Neutrophil (primary cell): ENCODE results near the gene AKAP8.

Source experiments
- H3K27ac ChIP-seq: fragments of 200-600 bp; sonication (generic); 2 replicates; pipeline ENCODE4 v1.5.1; 2016; ENCODE audit warnings: mild to moderate bottlenecking, moderate library complexity
- H3K27me3 ChIP-seq: fragments of 200-600 bp; sonication (generic); 2 replicates; pipeline ENCODE4 v1.6.0; 2016; ENCODE audit warnings: mild to moderate bottlenecking
- H3K36me3 ChIP-seq: fragments of 200-600 bp; sonication (generic); 2 replicates; pipeline ENCODE4 v1.5.1; 2017
- H3K4me1 ChIP-seq, 2 experiments: fragments of 200-600 bp in 1 of 2; sonication (generic) in 1 of 2; 1 replicate in 1 of 2; 2 replicates in 1 of 2; pipeline versions ENCODE4 v1.5.1 to v1.6.1; 2013 to 2016; ENCODE audit warnings: low read depth in 1 of 2, low read length in 1 of 2, mild to moderate bottlenecking in 1 of 2, moderate library complexity in 1 of 2; ENCODE audit not compliant: control insufficient read depth in 1 of 2, insufficient read depth in 1 of 2
- H3K4me3 ChIP-seq, 2 experiments: fragments of 200-600 bp in 1 of 2; sonication (generic) in 1 of 2; 1 replicate in 1 of 2; 2 replicates in 1 of 2; pipeline ENCODE4 v1.5.1; 2013 to 2016; ENCODE audit warnings: low read depth in 1 of 2, low read length in 1 of 2, mild to moderate bottlenecking in 1 of 2, moderate library complexity in 1 of 2
- H3K9me3 ChIP-seq: fragments of 200-600 bp; sonication (generic); 2 replicates; pipeline ENCODE4 v1.5.1; 2016
- TF ChIP-seq, protein P1 (sequence below): fragments of 200-600 bp; sonication (generic); IDR thresholded peaks from 2 replicates; pipeline ENCODE4 v1.5.1; 2016; ENCODE audit warnings: antibody characterized with exemption

Gene AKAP8

DNA sequence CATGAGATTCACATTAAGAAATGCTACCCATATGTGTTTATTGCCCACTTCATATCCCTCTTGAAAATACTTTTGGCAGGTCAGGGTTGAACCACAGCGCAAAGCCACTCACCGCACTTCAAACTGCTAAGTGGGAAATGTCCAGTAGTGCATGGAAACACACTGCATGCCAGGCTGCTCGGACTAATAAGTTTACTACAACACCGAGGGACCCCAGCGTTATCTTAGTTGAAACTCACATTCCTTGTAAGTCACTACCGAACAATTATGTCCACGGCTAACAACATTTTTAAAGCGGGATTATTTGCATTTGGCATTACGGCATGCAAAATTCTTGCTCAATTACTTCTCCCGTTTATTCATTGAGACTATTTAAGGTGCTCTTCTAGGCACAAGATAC is 51.3 kb downstream of the AKAP8 start:
- H3K4me1 ChIP-seq, result peaks cover 76 to 85% of the 10 kb centered on the region in 2 experiments
- H3K36me3 ChIP-seq, result no peaks in the 10 kb centered on the region
- no peaks in the 10 kb centered on the region for H3K27me3 ChIP-seq
- H3K9me3 ChIP-seq, result no peaks in the 10 kb centered on the region
- no peak overlapping the region for H3K27ac ChIP-seq
- TF ChIP-seq, protein P1, sequence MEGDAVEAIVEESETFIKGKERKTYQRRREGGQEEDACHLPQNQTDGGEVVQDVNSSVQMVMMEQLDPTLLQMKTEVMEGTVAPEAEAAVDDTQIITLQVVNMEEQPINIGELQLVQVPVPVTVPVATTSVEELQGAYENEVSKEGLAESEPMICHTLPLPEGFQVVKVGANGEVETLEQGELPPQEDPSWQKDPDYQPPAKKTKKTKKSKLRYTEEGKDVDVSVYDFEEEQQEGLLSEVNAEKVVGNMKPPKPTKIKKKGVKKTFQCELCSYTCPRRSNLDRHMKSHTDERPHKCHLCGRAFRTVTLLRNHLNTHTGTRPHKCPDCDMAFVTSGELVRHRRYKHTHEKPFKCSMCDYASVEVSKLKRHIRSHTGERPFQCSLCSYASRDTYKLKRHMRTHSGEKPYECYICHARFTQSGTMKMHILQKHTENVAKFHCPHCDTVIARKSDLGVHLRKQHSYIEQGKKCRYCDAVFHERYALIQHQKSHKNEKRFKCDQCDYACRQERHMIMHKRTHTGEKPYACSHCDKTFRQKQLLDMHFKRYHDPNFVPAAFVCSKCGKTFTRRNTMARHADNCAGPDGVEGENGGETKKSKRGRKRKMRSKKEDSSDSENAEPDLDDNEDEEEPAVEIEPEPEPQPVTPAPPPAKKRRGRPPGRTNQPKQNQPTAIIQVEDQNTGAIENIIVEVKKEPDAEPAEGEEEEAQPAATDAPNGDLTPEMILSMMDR, result no peak
- H3K4me3 ChIP-seq, result no peak overlapping the region

DNA sequence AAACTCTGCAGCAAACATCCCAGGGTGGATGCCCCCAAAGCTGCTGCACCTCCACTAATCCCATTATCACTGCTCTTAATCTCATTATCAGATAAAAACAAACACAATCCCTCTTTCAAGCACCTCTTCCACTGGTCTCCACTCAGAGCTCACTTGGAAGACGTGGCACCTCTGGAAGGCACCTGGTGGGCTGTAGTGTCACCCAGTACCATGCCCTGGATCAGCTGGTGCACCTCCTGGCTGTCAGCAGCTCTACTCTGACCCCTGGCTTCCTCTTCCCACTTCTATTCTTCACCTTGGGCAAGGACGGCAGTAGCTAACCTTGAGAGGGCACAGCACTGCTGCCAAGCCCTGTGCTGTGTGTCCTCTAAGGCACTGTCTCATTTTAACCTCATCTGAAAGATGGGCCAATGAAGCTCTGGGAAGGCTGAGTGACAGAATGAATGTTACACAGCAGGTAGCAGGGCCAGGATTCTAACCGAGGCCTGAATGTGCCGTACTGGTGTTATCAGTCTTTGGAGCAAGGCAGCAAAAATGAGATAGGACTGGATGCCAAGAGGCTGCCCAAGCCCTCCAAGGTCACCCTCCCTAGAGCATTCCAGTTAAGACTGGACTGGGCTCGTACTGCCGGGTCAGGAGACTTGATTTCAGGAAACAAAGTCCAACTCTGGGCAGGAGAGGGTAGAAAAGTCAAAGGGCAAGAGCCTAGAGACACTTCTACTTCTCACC is 54.6 kb downstream of the AKAP8 start:
- Histone ChIP-seq H3K27ac (peak overlapping the region; percentile 73), H3K36me3 (no peaks in the 10 kb centered on the region), H3K4me3 (no peak overlapping the region), H3K4me1 (peaks cover 78 to 93% of the 10 kb centered on the region in 2 experiments), H3K9me3 (no peaks in the 10 kb centered on the region), H3K27me3 (no peaks in the 10 kb centered on the region)
- TF ChIP-seq, protein P1, result no peak

DNA sequence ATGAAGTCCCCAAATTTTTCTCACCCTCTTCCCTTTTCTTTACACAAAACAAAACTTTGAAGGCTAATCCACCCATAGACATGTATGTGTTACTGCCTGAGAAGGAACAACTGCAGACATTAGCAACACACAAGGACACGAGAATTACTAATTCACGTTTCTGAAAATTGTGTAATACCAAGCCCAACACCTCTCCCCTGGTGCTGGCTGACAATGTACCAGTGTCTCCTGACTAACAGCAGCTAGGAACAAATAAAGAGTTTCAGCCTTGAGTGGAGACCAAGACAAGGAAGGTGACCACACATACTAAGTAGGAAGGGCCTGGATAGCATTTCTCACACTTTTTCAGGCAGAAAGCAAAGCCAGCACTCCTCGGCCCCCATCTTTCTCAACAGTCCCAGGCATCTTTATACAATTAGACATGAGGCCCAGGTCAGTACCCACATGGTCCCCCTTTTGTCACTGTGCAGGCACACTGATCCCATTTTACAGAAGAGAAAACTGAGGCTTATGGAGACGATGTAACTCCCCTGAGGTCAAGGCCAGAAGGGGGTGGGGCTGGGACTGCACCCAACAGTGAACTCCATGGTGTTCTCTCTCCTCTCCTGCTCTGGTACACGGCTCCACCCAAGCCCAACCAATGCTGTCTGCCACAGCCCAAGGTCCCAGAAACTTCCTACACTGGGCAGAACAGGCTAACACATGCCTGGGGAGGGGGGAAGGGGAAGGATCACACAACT is 55.9 kb downstream of the AKAP8 start:
- no peaks in the 10 kb centered on the region for H3K36me3 ChIP-seq
- H3K9me3 ChIP-seq, result no peaks in the 10 kb centered on the region
- H3K27ac ChIP-seq, result peak overlapping the region; percentile 73
- H3K4me1 ChIP-seq, result peaks cover 76 to 89% of the 10 kb centered on the region in 2 experiments
- peak overlapping the region in 1 of 2 experiments; percentile 4 for H3K4me3 ChIP-seq
- H3K27me3 ChIP-seq, result no peaks in the 10 kb centered on the region
- TF ChIP-seq, protein P1, result no peak

DNA sequence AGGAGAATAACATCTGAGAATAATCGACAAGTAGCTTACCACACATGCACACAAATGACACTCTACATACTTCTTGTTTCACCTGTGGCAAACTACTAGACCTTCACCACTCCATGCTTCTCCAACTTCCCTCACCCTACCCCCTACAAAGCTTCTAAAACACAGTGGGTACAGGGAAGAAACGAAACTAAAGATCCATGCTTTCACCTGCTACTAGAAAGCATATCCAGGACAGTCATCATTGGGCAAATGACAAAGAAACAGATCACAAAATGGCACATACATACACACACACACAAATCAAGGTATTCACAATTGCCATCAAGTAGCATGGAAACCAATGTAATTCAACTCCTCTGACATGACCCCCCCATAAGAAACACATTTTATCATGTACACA is 57.8 kb downstream of the AKAP8 start:
- no peaks in the 10 kb centered on the region for H3K36me3 ChIP-seq
- no peaks in the 10 kb centered on the region for H3K9me3 ChIP-seq
- H3K4me1 ChIP-seq, result peaks cover 81 to 90% of the 10 kb centered on the region in 2 experiments
- TF ChIP-seq, protein P1, result no peak
- no peaks in the 10 kb centered on the region for H3K27me3 ChIP-seq
- peak overlapping the region; percentile 80 for H3K27ac ChIP-seq
- peak overlapping the region in 1 of 2 experiments; percentile 13 for H3K4me3 ChIP-seq

DNA sequence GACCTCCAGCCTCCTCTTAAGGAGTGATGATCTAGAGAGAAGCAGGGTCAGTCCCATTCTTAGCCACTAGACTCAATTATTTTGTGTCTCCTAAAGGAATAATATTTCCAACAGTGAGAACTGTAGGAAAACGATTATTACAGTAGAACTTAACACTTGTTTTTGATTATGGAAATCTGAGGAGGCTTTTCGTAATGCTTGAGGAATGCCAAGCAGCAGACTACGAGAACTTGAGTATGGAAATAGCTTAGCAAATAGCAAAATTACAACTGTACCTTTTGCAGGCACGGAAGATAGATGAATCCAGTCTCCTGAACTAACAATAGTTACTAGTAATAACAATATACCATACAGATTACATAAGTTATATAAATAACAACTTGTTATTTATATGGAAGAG is 59.5 kb downstream of the AKAP8 start:
- H3K4me1 ChIP-seq, result peaks cover 67 to 79% of the 10 kb centered on the region in 2 experiments
- H3K9me3 ChIP-seq, result no peaks in the 10 kb centered on the region
- no peaks in the 10 kb centered on the region for H3K36me3 ChIP-seq
- TF ChIP-seq, protein P1, result no peak
- H3K27me3 ChIP-seq, result no peaks in the 10 kb centered on the region
- peak overlapping the region; percentile 3 for H3K27ac ChIP-seq
- no peak overlapping the region for H3K4me3 ChIP-seq
